GM23248 (cell line): ENCODE data around the gene ANO1. TPM values are rescaled to one million over a fixed set of nuclear protein-coding genes. Genes with fewer than 3 reads are reported as not detected.

Experiments
- DNase-seq: peaks from one replicate; pipeline ENCODE4 v3.0.0-alpha.2; 2015
- H2AFZ ChIP-seq: fragments of 200-600 bp; sonication (generic); 2 replicates; pipeline ENCODE4 v1.6.1; 2016; ENCODE audit warnings: antibody characterized with exemption
- H3F3A ChIP-seq: fragments of 200-600 bp; sonication (generic); 2 replicates; pipeline ENCODE4 v1.6.1; 2016; ENCODE audit warnings: mild to moderate bottlenecking, antibody characterized with exemption, mixed run types; ENCODE audit not compliant: insufficient read depth
- H3K27ac ChIP-seq: fragments of 200-600 bp; sonication (generic); 2 replicates; pipeline ENCODE4 v1.5.1; 2016; ENCODE audit warnings: mild to moderate bottlenecking
- H3K27me3 ChIP-seq: fragments of 200-600 bp; sonication (generic); replicated peaks from 2 replicates; pipeline ENCODE4 v1.6.1; 2016; ENCODE audit warnings: mild to moderate bottlenecking; ENCODE audit not compliant: insufficient read depth
- H3K36me3 ChIP-seq: fragments of 200-600 bp; sonication (generic); 2 replicates; pipeline ENCODE4 v1.6.1; 2016; ENCODE audit warnings: low read depth, mild to moderate bottlenecking
- H3K4me1 ChIP-seq: fragments of 200-600 bp; sonication (generic); 2 replicates; pipeline ENCODE4 v1.6.1; 2016; ENCODE audit warnings: mild to moderate bottlenecking; ENCODE audit not compliant: insufficient read depth
- H3K4me2 ChIP-seq: fragments of 200-600 bp; sonication (generic); one replicate; pipeline ENCODE4 v1.6.1; 2016; ENCODE audit warnings: mild to moderate bottlenecking; ENCODE audit not compliant: unreplicated experiment
- H3K4me3 ChIP-seq: fragments of 200-600 bp; sonication (generic); 2 replicates; pipeline ENCODE4 v1.5.1; 2016; ENCODE audit warnings: mild to moderate bottlenecking
- H3K79me2 ChIP-seq: fragments of 200-600 bp; sonication (generic); 2 replicates; pipeline ENCODE4 v1.6.1; 2016; ENCODE audit warnings: mild to moderate bottlenecking; ENCODE audit not compliant: insufficient read depth
- H3K9ac ChIP-seq: fragments of 200-600 bp; sonication (generic); 2 replicates; pipeline ENCODE4 v1.6.1; 2016; ENCODE audit warnings: mild to moderate bottlenecking
- H3K9me2 ChIP-seq: fragments of 200-600 bp; sonication (generic); 2 replicates; pipeline ENCODE4 v1.6.1; 2016; ENCODE audit warnings: mixed run types, mild to moderate bottlenecking, moderate library complexity; ENCODE audit not compliant: insufficient read depth
- H3K9me3 ChIP-seq: fragments of 200-600 bp; sonication (generic); one replicate; pipeline ENCODE4 v1.6.1; 2017; ENCODE audit warnings: low read depth
- H4K20me1 ChIP-seq: fragments of 200-600 bp; sonication (generic); 2 replicates; pipeline ENCODE4 v1.6.0; 2016; ENCODE audit not compliant: insufficient read depth
- EZH2 ChIP-seq: fragments of 200-600 bp; sonication (generic); IDR thresholded peaks from 2 replicates; pipeline ENCODE4 v1.6.1; 2018; ENCODE audit warnings: antibody characterized with exemption, mild to moderate bottlenecking; ENCODE audit not compliant: insufficient read depth, poor library complexity, severe bottlenecking
- EZH2phosphoT487 ChIP-seq: fragments of 200-600 bp; sonication (generic); IDR thresholded peaks from 2 replicates; pipeline ENCODE4 v1.6.1; 2018; ENCODE audit warnings: antibody characterized with exemption, moderate library complexity, mild to moderate bottlenecking, low read depth; ENCODE audit not compliant: insufficient read depth
- WGBS, 2 experiments: methylation state at CpG; one replicate each; pipeline ENCODE4 v1.1.6; 2015 to 2017; ENCODE audit warnings: low lambda C conversion rate in 2 of 2, low coverage in 1 of 2; ENCODE audit errors: missing lambda C conversion rate in 2 of 2; 5-methylcytosine and 5-hydroxymethylcytosine counted together
- in situ Hi-C: fragments of 300-500 bp; cut with MboI; formaldehyde crosslinking; loops from 2 replicates; pipeline ENCODE4 v1.15.0; 2020
- polyA plus RNA-seq: library from polyadenylated mRNA; unstranded; fragments of >200 nt; fragmentation: Nextera tagmentation; extraction: Ambion mirVana; gene quantifications from 2 replicates; pipeline ENCODE4 v1.2.1, GENCODE V29; 2016
- total RNA-seq: library from RNA; depleted of rRNA; stranded (reverse); fragments of >200 nt; shearing (Covaris generic); gene quantifications from 2 replicates; pipeline ENCODE4 v1.2.3, GENCODE V29; 2014

The ANO1 gene
- total and polyA plus RNA-seq, 2 experiments from 2014 or later = 0.97 TPM; not detected in 1

GRCh38 chr11:70146895-70147520, 68.9 kb downstream of the ANO1 start:
- H3K9me3 ChIP-seq = no peaks in the 10 kb centered on the region
- peaks cover 52% of the 10 kb centered on the region for H3K27me3 ChIP-seq
- no peaks in the 10 kb centered on the region for H3K9me2 ChIP-seq
- no peaks in the 10 kb centered on the region for H3K36me3 ChIP-seq
- H3K4me3 ChIP-seq = no peak overlapping the region
- no peak overlapping the region for H2AFZ ChIP-seq
- no peaks in the 10 kb centered on the region for H4K20me1 ChIP-seq
- H3K4me1 ChIP-seq = no peaks in the 10 kb centered on the region
- H3K4me2 ChIP-seq = no peak overlapping the region
- DNase-seq = no peak
- H3K27ac ChIP-seq = no peak overlapping the region
- in situ Hi-C loops = no loop called here
- H3K9ac ChIP-seq = no peak overlapping the region
- H3F3A ChIP-seq = no peaks in the 10 kb centered on the region
- no peak for TF ChIP-seq EZH2phosphoT487
- no peak for TF ChIP-seq EZH2
- 18 to 22% methylated on average over 13 of the region's 14 CpGs for WGBS, 2 experiments
- H3K79me2 ChIP-seq = no peaks in the 10 kb centered on the region

GRCh38 chr11:70147668-70148067, 69.6 kb downstream of the ANO1 start:
- Histone ChIP-seq H3K27me3 (peaks cover 46% of the 10 kb centered on the region), H3K9me3 (no peaks in the 10 kb centered on the region), H3K9me2 (no peaks in the 10 kb centered on the region), H3K79me2 (no peaks in the 10 kb centered on the region), H3K27ac (no peak overlapping the region), H3K4me1 (no peaks in the 10 kb centered on the region), H3K36me3 (no peaks in the 10 kb centered on the region), H3F3A (no peaks in the 10 kb centered on the region), H3K4me2 (no peak overlapping the region), H2AFZ (no peak overlapping the region), H3K4me3 (no peak overlapping the region), H3K9ac (no peak overlapping the region), H4K20me1 (no peaks in the 10 kb centered on the region)
- WGBS, 2 experiments = 41 to 42% methylated on average over 13 of the region's 13 CpGs
- no peak for DNase-seq
- TF ChIP-seq EZH2phosphoT487 (no peak), EZH2 (no peak)
- in situ Hi-C loops = no loop called here

- no peaks in the 10 kb centered on the region for H3K9me2 ChIP-seq
- no peaks in the 10 kb centered on the region for H3K36me3 ChIP-seq
- TF ChIP-seq EZH2phosphoT487 = no peak
- no peak for TF ChIP-seq EZH2
- no peaks in the 10 kb centered on the region for H3K79me2 ChIP-seq
- H3K4me1 ChIP-seq = no peaks in the 10 kb centered on the region
- no peak overlapping the region for H3K4me3 ChIP-seq
- H4K20me1 ChIP-seq = no peaks in the 10 kb centered on the region
- no peaks in the 10 kb centered on the region for H3K9me3 ChIP-seq
- H3K27ac ChIP-seq = no peak overlapping the region
- no peaks in the 10 kb centered on the region for H3F3A ChIP-seq
- no peak overlapping the region for H2AFZ ChIP-seq
- no peak for DNase-seq
- H3K9ac ChIP-seq = no peak overlapping the region
- H3K27me3 ChIP-seq = peaks cover 38% of the 10 kb centered on the region
- in situ Hi-C loops = no loop called here
- WGBS, 2 experiments = 74 to 80% methylated on average over 9 of the region's 9 CpGs
- H3K4me2 ChIP-seq = no peak overlapping the region
Observed at GRCh38 chr11:70151671-70152070, 73.6 kb downstream of the ANO1 start.

- in situ Hi-C loops = no loop called here
- TF ChIP-seq EZH2phosphoT487 = no peak
- no peak for TF ChIP-seq EZH2
- no peak overlapping the region for H3K4me2 ChIP-seq
- H2AFZ ChIP-seq = no peak overlapping the region
- WGBS, 2 experiments = 62 to 65% methylated on average over 7 of the region's 7 CpGs
- H3K79me2 ChIP-seq = no peaks in the 10 kb centered on the region
- H3K9ac ChIP-seq = no peak overlapping the region
- no peak overlapping the region for H3K27ac ChIP-seq
- DNase-seq = peak; percentile 30
- no peaks in the 10 kb centered on the region for H3K9me2 ChIP-seq
- H3K4me3 ChIP-seq = no peak overlapping the region
- H3K27me3 ChIP-seq = peaks cover 29% of the 10 kb centered on the region
- H3K36me3 ChIP-seq = no peaks in the 10 kb centered on the region
- no peaks in the 10 kb centered on the region for H3K4me1 ChIP-seq
- H4K20me1 ChIP-seq = no peaks in the 10 kb centered on the region
- H3K9me3 ChIP-seq = no peaks in the 10 kb centered on the region
- H3F3A ChIP-seq = no peaks in the 10 kb centered on the region
Observed at GRCh38 chr11:70153133-70153727, 75.1 kb downstream of the ANO1 start.
